GM04504 (cell line): ENCODE measurements around the gene CCNL2.
A peak's percentile ranks its signal among the peaks of the same experiment; 100 is the strongest.
"Not testable (repeated sequence)": the region's sequence is repeated elsewhere in the genome, so short reads cannot be mapped to it uniquely, and the experiment has no call there.

Experiments used
- DNase-seq: peaks from one replicate; pipeline ENCODE4 v3.0.0-alpha.2; 2012; ENCODE audit warnings: low read depth

Gene CCNL2

GRCh38 chr1:1399872-1400575 is 889 bp upstream of the CCNL2 start:
- no peak for DNase-seq

GRCh38 chr1:1398677-1399186 is 403 bp downstream of the CCNL2 start:
- no peak for DNase-seq

- no peak for DNase-seq
Measured at GRCh38 chr1:1397839-1398523, 1.2 kb downstream of the CCNL2 start.

- DNase-seq: no peak
Measured at GRCh38 chr1:1395166-1395565, 4.0 kb downstream of the CCNL2 start.

- no peak for DNase-seq
Measured at GRCh38 chr1:1394116-1394515, 5.0 kb downstream of the CCNL2 start.

GRCh38 chr1:1393428-1393827 is 5.7 kb downstream of the CCNL2 start:
- no peak for DNase-seq

GRCh38 chr1:1393014-1393413 is 6.1 kb downstream of the CCNL2 start:
- DNase-seq: no peak

GRCh38 chr1:1391225-1391624 is 7.9 kb downstream of the CCNL2 start:
- DNase-seq: no peak

- DNase-seq: no peak
Measured at GRCh38 chr1:1390675-1391074, 8.5 kb downstream of the CCNL2 start.

GRCh38 chr1:1388078-1388472 is 11.1 kb downstream of the CCNL2 start:
- DNase-seq: no peak

- DNase-seq: no peak
Measured at GRCh38 chr1:1387098-1388077, 11.7 kb downstream of the CCNL2 start.

- no peak for DNase-seq
Measured at GRCh38 chr1:1385931-1386330, 13.2 kb downstream of the CCNL2 start.

- DNase-seq: not testable (repeated sequence)
Measured at GRCh38 chr1:1385339-1385738, 13.8 kb downstream of the CCNL2 start.

GRCh38 chr1:1381294-1381693 is 17.8 kb downstream of the CCNL2 start:
- DNase-seq: no peak

- no peak for DNase-seq
Measured at GRCh38 chr1:1380860-1381259, 18.3 kb downstream of the CCNL2 start.

- no peak for DNase-seq
Measured at GRCh38 chr1:1377540-1378205, 21.5 kb downstream of the CCNL2 start.

- DNase-seq: no peak
Measured at GRCh38 chr1:1376551-1377226, 22.4 kb downstream of the CCNL2 start.

- DNase-seq: peak; percentile 100
Measured at GRCh38 chr1:1374929-1375662, 24.0 kb downstream of the CCNL2 start, which contains the start of gene AURKAIP1. Gene AURKAIP1, minus strand, starts transcription at chr1:1375207. Its CDS starts 451 bp downstream, at chr1:1374756.

- DNase-seq: no peak
Measured at GRCh38 chr1:1374589-1374928, 24.6 kb downstream of the CCNL2 start.

GRCh38 chr1:1373815-1374588 is 25.1 kb downstream of the CCNL2 start:
- no peak for DNase-seq
